Lung microvascular endothelial cell (primary cell): ENCODE data around the gene PTRH1. TPM values are rescaled to one million over a fixed set of nuclear protein-coding genes. Genes with fewer than 3 reads are reported as not detected.
A peak's percentile ranks its signal among the peaks of the same experiment; 100 is the strongest.
"Not testable (repeated sequence)": the region's sequence is repeated elsewhere in the genome, so short reads cannot be mapped to it uniquely, and the experiment has no call there.

ENCODE experiments used
- DNase-seq, 2 donors: peaks; one replicate each; pipeline versions ENCODE4 v3.0.0 to v3.0.0-alpha.2; 2010; ENCODE audit warnings: low read depth in 2 of 2
- total RNA-seq: library from RNA; depleted of rRNA; stranded (reverse); fragments of >200 nt; gene quantifications from 2 replicates; pipeline ENCODE4 v1.2.1, GENCODE V29; 2014

PTRH1 gene
- total RNA-seq: 24.4 and 25.0 TPM in 2 replicates

DNA sequence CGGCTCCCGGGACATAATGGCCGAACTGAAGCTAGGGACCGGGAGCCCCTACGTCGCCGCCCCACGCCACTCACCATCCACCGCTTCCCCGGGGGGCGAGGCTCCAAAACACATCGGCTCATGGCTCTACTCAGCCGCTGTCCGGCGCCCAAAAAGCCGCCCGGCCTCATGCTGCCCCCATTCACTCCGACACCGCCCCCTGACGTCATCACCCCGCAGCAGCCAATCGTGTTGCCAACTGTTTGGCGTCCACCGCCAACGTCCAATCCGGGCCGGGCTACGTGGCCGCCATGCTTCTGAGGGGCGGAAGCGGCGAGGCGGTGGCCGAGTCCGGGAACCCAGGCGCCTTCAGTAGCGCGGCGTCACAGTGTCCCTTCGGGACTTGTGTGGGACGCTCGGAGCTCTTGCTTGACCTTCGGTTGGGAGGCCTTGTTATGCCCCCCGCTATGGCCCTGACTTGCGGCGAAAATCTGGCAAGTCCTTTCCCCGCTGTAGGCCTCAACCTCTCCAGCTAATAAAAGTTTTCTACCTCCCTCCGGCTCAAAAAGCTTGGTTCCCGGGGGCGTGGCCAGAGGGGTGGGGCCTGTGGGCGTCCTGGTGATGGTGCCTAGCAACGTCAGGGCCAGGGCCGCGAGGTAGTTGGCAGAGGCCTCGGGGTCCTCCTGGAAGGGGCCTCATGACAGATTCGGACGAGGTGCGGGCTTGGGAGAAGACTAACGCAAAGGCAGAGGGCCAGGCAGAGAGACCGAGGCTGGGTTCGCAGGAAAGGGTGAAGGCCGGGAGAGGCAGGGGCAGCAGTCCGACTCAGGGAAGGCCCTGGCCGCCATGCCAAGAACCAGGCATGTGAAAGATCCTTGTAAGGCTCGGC is at the start of gene PTRH1, which contains the start of gene TTC16:
Gene PTRH1 (minus strand): TSS at position 194 of the 868 bp plus-strand sequence. CDS start 24 bp downstream, at position 170.
Gene TTC16 (plus strand): TSS at position 610 of the 868 bp plus-strand sequence. CDS start 67 bp downstream, at position 677.
- peak; percentile 96 to 97 for DNase-seq

- DNase-seq: peak; percentile 87 to 92
These were observed 48.5 kb upstream of the PTRH1 start for GRCh38 chr9:127763918-127764384.

GRCh38 chr9:127762111-127762676 is 46.7 kb upstream of the PTRH1 start:
- DNase-seq: peak; percentile 72 to 89

GRCh38 chr9:127761491-127761956 is 46.1 kb upstream of the PTRH1 start:
- DNase-seq: no peak

DNA sequence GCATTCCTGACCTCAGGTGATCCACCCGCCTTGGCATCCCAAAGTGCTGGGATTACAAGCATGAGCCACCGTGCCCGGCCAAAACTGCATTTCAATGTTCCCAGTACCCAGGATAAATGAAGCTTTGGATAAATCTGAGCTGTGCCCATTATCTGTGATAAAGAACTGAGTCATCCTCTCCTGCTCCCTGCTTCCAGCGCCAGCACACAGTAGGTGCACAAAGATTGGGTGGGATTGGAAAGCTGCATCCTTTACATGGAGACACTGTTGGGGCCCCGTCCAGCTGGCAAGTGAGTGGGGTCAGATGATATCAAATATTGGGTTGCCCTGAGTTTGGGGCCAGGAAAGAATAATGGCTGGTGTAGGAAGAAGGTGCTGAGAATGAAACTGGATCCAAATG is 45.6 kb upstream of the PTRH1 start:
- no peak for DNase-seq

GRCh38 chr9:127758843-127759242 is 43.4 kb upstream of the PTRH1 start:
- no peak for DNase-seq

- DNase-seq: not testable (repeated sequence)
These were observed 41.3 kb upstream of the PTRH1 start for GRCh38 chr9:127756776-127757175.

- DNase-seq: no peak
These were observed 40.8 kb upstream of the PTRH1 start for GRCh38 chr9:127756233-127756632.

GRCh38 chr9:127755061-127756060 is 39.9 kb upstream of the PTRH1 start:
- peak; percentile 46 to 73 for DNase-seq

DNA sequence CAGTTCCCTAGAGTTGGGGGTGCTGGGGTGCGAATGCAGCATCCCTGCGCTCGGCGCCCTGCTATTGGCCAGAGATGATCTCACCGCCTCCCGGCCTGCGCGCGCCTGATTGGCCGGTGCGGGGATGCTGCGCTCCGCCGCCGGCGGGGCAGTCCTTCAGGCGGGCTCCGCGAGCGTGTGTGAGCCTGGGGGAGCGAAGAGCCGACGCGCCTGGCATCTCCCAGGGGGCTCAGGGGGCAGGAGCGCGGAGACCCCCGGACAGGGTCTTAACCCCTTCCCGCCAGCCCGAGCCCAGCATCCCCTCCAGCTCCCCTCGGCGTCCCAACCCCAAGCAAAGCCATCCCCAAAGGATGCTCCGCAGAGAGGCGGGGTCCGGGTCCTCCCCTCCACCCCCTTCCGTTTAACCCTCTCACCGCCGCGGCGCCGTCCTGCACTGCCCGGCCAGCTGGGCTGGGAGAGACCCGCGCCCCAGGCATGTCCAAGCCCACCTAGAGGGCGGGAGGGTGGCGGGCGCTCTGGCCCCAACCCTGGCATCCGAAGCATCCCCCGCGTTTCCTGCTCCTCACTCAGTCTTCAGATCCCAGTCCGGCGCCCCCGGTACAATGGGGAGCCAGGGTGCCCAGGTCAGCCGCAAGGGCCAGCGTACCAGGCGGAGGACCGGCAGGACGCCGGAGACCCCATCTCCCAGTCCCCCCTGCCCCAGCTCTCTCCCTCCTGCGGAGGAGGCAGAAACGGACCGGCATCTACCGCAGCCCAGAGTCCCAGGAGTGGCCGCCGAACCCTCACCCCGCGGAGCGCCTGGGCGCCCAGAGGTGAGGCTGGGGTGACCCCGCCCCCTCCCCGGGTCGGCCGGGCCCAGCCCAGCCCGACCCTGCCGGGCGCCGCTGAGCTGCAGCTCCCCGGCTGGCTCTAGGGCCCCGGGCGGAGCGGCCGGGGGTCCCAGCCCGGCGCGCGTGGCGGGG is 38.9 kb upstream of the PTRH1 start:
- no peak for DNase-seq

DNA sequence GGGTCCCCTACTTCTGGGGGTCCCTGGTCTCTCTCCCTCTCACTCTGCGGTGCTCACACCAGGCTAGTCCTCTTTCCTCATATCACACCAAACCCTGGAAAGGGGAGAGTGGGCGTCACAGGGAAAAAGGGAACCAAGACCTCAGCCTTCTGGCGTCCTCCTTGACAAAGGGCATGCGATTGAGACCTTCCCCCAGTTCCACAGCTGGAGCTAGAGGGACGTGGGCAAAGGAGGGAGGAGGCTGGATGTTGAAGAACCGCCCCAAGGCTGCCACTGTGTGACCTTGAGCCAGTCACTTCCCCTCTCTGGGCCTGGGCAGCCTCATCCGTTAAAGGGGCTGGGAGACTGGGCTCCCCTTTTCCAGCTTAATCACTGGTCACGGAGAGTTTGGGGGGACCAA is 38.2 kb upstream of the PTRH1 start:
- no peak for DNase-seq

GRCh38 chr9:127753148-127753547 is 37.7 kb upstream of the PTRH1 start:
- no peak for DNase-seq

- DNase-seq: peak in 1 of 2 donors; percentile 41
These were observed 36.0 kb upstream of the PTRH1 start for GRCh38 chr9:127751269-127752054.

GRCh38 chr9:127749090-127749787 is 33.8 kb upstream of the PTRH1 start:
- DNase-seq: no peak

GRCh38 chr9:127746959-127747569 is 31.6 kb upstream of the PTRH1 start:
- DNase-seq: no peak

DNA sequence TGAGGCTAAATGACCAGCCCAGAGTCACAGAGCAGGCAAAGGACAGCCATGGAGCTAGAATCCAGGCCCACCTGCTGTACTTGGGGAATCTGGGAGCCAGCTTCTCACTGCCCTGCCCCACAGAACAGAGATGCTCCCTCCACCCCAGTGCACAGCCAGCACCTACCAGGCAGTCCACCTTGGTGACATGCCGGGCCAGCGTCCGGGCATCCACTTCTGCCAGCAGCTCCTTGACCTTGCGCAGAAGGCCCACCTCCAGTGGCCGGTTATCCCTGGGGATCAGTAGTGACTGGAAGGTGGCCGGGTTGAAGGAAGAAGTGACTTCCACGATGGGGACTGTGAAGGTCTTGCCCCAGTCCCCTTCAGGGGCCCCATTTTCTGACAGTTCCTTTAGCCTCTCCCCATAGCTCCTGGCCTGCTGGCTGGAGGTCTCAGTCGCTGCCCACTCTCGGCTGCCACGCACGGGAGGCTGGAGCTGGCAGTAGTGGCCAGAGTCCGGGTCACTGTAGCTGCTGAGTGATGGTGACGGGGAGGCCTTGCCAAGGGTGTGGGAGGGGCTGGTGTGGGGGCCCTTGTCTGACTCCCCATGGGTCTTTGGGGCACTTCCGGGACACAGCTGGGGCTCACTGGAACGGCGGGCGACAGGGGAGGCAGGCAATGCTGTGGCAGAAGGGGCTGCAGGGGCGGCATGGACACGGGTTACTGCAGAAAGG is 29.1 kb upstream of the PTRH1 start:
- no peak for DNase-seq

DNA sequence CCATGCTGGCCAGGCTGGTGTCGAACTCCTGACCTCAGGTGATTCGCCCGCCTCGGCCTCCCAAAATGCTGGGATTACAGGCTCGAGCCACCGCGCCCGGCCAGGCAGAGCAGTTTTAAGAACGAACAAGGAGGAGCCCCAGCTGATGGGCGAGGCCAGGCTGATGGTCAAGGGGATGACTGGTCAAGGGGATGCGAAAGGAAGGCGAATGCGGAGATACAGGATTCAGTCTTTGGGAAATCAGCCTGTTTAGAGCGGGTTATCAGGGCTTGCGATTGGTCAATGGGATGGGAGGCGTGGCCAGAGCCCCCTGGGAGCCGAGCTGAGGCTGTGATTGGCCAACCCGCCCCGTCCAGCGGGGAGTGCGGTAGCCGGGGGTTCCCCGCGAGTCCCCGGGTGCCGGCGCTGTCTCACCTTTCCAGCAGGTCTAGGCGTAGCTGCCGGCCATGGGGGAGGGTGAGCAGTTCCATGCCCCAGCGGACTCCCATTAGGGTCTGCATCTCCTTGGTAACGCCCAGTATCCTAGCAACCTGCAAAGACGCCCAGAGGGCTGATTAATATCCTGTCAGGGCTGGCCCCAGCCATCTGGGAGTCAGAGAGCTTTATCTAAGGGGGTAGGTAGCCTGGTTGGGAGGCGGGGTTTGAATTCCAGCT is 27.1 kb upstream of the PTRH1 start:
- DNase-seq: peak in 1 of 2 donors; percentile 25
